ENCODE data around the gene SNCG. TPM values are rescaled to one million over a fixed set of nuclear protein-coding genes. Genes with fewer than 3 reads are reported as not detected.
"Not testable (repeated sequence)": the region's sequence is repeated elsewhere in the genome, so short reads cannot be mapped to it uniquely, and the experiment has no call there.

SNCG gene
- total RNA-seq, 1 donor from 2014 or later, result 24.7 TPM

DNA sequence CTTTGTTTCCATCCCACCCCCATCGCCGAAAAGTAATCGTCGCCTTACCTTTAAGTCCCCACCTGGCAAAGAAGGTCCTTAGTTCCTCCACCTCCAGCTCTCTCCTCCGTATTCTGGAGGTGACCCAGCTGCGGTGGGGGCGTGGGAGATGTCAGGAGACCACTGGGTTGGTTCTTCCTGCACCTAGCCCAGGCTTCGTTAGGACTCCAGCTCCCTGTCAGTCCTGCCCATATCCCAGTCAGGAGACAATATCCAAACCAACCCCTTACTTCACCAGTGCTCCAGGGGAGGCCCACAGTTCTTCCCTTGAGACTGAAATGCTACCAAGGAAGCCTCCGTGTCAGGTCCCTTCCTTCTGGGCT is 10.6 kb downstream of the SNCG start:
- ATAC-seq, result no peak
- DNase-seq (ENCODE audit: missing footprints), result no peak
- intact Hi-C loops (cut with DNase I), result loop anchor here (5.0 kb wide), 1 partner anchor 272 kb away; no protein-coding TSS in a partner anchor

- intact Hi-C loops (cut with DNase I), result loop anchor here (2.0 to 5.0 kb wide), 4 partner anchors 15 to 272 kb away; partner anchors contain the start of genes GLUD1 and SHLD2
- no peak for DNase-seq (ENCODE audit: missing footprints)
- peak; percentile 2 for ATAC-seq
Observed at GRCh38 chr10:86969421-86970041, 11.1 kb downstream of the SNCG start.

- intact Hi-C loops (cut with DNase I), result loop anchor here (2.0 to 5.0 kb wide), 3 partner anchors 16 to 124 kb away; partner anchors contain the start of genes GLUD1 and SHLD2
- peak; percentile 92 for DNase-seq (ENCODE audit: missing footprints)
- ATAC-seq, result peak; percentile 76
Observed at GRCh38 chr10:86970162-86970981, 12.0 kb downstream of the SNCG start.

DNA sequence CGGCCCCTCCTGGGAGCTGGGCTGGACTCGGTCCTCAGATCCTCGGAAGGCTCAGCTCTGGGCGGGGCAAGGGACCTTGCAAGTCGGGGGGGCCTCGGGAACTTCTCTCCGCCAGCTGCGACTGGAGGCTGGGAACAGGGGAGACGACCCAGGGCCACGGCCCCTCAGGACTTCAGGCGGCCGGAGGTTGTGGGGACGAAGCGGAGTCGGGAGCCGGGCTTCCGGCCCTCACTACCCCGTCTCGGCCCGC is 12.5 kb downstream of the SNCG start:
- ATAC-seq, result peak; percentile 36
- DNase-seq (ENCODE audit: missing footprints), result peak; percentile 92

GRCh38 chr10:86971232-86971991 is 13.0 kb downstream of the SNCG start:
- DNase-seq (ENCODE audit: missing footprints) (no peak), ATAC-seq (peak; percentile 84)
- intact Hi-C loops (cut with DNase I), result loop anchor here (2.0 to 5.0 kb wide), 3 partner anchors 17 to 123 kb away; partner anchors contain the start of genes GLUD1 and SHLD2

More for the DNA sequence above, 12.5 kb downstream of the SNCG start:
- intact Hi-C loops (cut with DNase I), result loop anchor here (2.0 to 5.0 kb wide), 3 partner anchors 16 to 124 kb away; partner anchors contain the start of genes GLUD1 and SHLD2

DNA sequence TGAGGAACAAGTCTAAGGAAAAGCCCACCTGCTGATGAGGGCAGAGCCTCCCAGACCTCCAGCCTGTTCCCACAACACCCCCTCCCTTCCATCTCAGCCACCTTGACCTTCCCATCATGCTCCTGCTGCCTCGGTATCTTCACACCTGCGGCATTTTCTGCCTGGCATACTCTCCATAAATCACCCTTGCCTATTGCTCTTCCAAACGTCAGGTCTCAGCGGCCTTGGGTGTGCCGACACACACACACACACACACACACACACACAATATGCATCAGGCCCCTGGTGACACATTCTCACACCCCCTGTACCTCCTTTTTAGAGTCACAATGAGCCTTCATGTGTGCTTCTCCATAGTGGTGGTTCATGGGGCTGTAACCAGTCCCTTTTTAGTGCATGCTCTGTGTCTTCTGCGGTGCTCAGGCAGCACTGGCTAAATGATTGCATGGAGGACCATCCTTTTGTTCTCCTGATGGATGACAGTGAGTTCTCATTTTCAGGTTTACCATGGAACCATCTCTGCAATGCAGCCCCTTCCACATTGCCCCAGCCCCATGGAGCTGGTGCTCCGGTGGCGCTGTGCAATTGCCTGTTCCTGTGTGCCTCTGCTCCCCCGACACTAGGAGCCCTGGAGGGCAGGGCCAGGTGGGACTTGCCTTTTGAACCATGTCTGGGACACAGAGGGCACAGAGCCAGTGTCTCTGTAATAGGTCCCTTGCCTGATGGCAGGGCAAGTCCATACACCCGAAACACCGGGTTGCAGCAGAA is 14.4 kb downstream of the SNCG start:
- no peak for ATAC-seq
- no peak for DNase-seq (ENCODE audit: missing footprints)
- intact Hi-C loops (cut with DNase I), result loop anchor here (5.0 kb wide), 1 partner anchor 35 kb away; no protein-coding TSS in a partner anchor

DNA sequence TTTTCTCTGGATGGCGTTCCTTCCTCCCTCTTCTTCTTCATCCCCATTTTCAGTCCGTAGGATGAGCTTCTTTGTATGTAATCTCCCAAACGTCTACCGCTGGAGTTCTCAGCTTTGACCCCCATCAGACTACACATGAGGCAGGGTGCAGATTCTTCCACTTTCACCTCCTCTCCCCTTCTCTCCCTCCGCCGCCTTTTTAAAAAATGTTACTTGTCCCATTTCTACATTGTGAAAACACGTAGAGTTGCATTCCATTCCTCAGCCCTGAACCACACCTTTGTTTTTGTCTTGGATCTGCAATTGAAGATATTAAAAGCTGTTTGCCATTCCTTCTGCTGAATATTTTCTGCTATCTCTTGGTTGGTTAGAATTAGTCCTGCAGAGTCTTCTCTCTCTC is 16.1 kb downstream of the SNCG start:
- intact Hi-C loops (cut with DNase I), result loop anchor here (5.0 kb wide), 1 partner anchor 37 kb away; no protein-coding TSS in a partner anchor
- ATAC-seq, result no peak

GRCh38 chr10:86976362-86977056 is 18.1 kb downstream of the SNCG start:
- intact Hi-C loops (cut with DNase I), result no loop called here
- ATAC-seq (no peak), DNase-seq (ENCODE audit: missing footprints) (no peak)

More for the DNA sequence above, 16.1 kb downstream of the SNCG start:
- DNase-seq (ENCODE audit: missing footprints), result no peak

- intact Hi-C loops (cut with DNase I); ATAC-seq; DNase-seq (ENCODE audit: missing footprints): not testable (repeated sequence)
Observed at GRCh38 chr10:86978457-86978856, 20.1 kb downstream of the SNCG start.

DNA sequence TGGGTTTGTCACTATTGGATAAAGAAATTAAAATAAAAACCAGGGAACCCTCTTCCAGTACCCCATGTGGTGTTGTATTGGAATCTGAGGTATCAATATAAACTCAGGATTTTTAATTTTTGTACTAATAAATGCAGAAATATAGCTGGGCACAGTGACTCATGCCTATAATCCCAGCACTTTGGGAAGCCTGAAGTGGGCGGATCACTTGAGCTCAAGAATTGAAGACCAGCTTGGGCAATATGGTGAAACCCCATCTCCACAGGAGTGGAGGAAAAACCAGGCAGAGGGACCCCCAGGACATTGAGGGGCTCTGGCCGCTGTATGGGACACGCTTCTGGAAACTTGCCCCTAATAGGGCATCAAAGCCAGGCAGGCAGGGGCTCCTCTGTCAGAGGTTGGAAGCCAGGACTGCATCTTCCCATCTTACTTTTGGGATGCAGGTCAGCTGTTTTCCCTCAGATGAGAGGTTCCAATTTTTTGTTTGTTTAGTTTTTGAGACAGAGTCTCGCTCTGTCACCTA is 21.0 kb downstream of the SNCG start:
- peak; percentile 3 for ATAC-seq
- intact Hi-C loops (cut with DNase I), result no loop called here
- DNase-seq (ENCODE audit: missing footprints), result no peak

DNA sequence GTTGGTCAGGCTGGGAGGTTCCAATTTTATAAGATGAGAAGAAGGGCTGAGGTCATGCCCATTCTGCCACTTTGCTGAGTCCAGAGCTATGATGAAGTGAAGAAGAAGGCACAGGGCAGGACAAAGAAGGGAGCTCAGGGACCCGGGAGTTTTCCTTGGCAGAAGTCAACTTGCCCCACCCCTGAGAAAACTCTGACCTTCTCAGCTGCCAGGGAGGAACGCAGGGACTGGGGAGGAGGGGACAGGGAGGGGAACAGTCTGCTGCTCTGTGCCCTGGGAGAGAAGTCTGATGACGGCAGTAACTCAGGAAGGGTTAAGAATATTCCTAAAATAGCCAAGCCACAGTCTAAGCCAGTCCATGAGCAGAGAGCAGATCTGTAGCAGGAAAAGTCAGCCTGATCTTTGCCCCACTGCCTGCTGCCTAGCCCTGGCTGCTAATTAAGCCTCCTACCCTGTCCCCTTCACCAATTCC is 21.6 kb downstream of the SNCG start:
- ATAC-seq, result peak; percentile 91
- intact Hi-C loops (cut with DNase I), result no loop called here
- no peak for DNase-seq (ENCODE audit: missing footprints)

DNA sequence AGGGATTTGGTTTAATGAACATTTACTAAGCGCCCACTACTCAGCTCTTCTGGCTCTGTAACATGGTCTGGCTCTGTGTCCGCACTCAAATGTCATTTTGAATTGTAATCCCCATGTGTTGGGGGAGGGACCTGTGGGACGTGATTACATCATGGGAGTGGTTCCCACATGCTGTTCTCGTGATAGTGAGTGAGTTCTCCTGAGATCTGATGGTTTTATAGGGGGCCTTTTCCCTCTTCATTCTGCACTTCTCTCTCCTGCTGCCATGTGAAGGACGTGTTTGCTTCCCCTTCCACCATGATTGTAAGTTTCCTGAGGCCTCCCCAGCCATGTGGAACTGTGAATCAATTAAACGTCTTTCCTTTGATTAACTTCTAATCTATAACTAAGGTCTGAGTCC is 22.6 kb downstream of the SNCG start:
- intact Hi-C loops (cut with DNase I); DNase-seq (ENCODE audit: missing footprints): not testable (repeated sequence)

GRCh38 chr10:86981716-86982115 is 23.3 kb downstream of the SNCG start:
- ATAC-seq, result no peak

More for the DNA sequence above, 22.6 kb downstream of the SNCG start:
- not testable (repeated sequence) for ATAC-seq

GRCh38 chr10:86984498-86984897 is 26.1 kb downstream of the SNCG start:
- ATAC-seq; DNase-seq (ENCODE audit: missing footprints); intact Hi-C loops (cut with DNase I): not testable (repeated sequence)

More at GRCh38 chr10:86981716-86982115, 23.3 kb downstream of the SNCG start:
- intact Hi-C loops (cut with DNase I), result no loop called here
- no peak for DNase-seq (ENCODE audit: missing footprints)

- ATAC-seq (no peak), DNase-seq (ENCODE audit: missing footprints) (no peak)
- intact Hi-C loops (cut with DNase I), result no loop called here
Observed at GRCh38 chr10:86988520-86988919, 30.1 kb downstream of the SNCG start.

GRCh38 chr10:86991362-86991761 is 33.0 kb downstream of the SNCG start:
- ATAC-seq; DNase-seq (ENCODE audit: missing footprints); intact Hi-C loops (cut with DNase I): not testable (repeated sequence)

GRCh38 chr10:86992456-86992855 is 34.1 kb downstream of the SNCG start:
- intact Hi-C loops (cut with DNase I), result no loop called here
- DNase-seq (ENCODE audit: missing footprints), result no peak
- no peak for ATAC-seq

Measured in Right ventricle myocardium inferior (tissue), 1 donor.